HG03103 (cell line): ENCODE measurements around the gene MED15.
"Not testable (repeated sequence)": the region's sequence is repeated elsewhere in the genome, so short reads cannot be mapped to it uniquely, and the experiment has no call there.

ENCODE experiments used
- ATAC-seq: cut with Tn5 transposase; IDR thresholded peaks from one replicate; pipeline ENCODE4 v1.9.1; 2021; ENCODE audit warnings: low read depth; ENCODE audit not compliant: unreplicated experiment

MED15 gene

DNA sequence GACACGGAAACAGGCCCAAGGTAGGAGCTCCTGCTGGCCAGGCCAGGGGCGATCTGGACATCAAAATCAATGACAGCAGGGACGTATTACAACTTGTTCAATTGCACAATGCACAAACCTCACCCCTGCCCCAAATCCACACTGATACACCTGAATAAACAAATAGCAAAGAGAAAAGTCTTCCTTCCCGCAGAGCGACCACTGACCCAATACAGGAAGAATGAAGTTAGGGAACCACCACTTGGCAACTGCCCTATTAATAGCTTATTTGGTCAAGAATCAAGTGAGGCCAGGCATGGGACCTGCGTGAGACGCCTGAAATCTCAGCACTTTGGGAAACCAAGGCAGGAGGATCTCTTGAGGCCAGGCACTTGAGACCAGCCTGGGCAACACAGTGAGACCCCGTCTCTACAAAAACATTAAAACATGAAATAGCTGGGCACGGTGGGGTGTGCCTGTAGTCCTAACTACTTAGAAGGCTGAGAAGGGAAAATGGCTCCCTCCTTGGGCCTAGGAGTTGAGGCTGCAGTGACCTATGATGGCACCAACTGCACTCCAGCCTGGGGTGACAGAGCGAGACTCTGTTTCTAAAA lies 109.1 kb downstream of the MED15 start:
- no peak for ATAC-seq

DNA sequence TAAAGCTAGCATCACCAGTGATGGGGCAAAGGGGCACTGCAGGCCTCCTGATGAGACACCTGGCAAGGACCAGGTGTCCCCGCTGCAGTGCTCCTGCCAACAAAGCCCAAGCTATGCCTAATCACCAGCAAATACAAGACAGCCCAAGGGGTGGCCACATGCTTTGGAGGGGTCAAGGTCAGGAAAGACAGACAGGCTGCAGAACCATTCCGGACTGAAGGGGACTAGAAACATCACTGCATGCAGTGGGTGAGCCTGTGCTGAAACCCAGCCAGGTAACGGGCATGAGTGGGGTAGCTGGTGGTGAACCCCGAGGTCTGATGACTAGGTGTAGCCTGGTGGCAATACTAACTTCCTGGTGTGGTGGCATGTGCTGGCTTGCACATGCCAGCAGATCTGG lies 111.1 kb downstream of the MED15 start:
- ATAC-seq, result no peak

DNA sequence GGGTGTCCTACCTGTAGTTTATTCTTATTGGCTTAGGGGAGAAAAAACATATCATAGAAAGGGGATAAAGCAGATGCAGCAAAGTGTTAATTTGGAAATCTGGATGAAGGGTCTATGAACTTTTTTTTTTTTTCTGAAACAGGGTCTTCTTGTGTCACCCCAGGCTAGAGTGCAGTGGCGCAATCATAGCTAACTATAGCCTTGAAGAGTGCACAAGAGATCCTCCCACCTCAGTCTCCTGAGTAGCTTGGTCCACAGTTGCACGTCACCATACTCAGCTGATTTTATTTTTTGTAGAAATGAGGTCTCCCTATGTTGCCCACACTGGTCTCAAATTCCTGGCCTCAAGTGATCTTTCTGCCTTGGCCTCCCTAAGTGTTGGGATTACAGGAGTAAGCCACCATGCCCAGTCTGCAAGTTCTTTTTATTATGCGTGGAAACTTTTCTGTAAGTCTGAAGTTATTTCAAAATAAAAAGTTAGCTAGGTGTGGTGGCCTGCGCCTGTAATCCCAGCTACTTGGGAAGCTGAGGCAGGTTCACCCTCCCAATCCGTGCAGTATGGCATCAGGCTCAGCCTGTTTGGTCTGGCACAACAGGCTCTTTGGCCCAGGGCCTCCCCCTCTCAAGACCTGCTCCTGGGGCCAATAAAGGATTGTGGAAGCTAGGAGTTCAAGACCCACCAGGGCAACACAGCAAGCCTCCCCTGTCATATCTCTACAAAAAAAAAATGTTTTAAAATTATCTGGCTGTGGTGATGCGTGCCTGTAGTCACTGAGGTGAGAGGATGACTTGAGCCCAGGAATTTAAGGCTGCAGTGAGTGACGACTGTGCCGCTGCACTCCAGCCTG lies 111.9 kb downstream of the MED15 start:
- ATAC-seq, result no peak

DNA sequence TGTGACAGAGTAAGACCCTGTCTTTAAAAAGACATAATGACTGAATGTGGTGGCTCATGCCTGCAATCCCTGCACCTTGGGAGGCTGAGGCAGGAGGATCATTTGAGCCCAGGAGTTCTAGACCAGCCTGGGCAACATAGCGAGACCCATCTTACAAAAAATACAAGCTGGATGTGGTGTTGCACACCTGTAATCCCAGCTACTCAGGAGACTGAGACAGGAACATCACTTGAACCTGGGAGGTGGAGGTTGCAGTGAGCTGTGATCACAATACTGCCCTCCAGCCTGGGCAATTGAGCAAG lies 112.4 kb downstream of the MED15 start:
- not testable (repeated sequence) for ATAC-seq

DNA sequence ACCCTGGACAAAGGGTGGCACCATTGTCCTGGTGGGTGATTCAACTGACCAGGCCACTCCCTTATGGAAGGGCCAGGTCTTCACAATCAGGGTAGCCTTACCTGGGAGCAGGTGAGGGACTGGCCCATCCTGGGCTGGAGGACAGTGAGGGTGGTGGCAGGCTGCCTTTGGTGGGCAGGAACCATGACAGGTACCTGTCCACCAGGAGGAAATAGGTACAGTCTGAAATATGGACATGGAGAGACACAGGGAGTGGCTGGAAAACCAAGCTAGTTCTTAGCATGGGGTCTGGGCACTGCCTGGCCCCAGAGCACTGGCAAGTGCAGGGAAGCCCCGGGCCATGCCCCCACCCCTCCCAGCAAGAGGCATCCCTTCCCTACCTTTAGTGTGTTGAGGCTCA lies 113.8 kb downstream of the MED15 start:
- ATAC-seq, result no peak

DNA sequence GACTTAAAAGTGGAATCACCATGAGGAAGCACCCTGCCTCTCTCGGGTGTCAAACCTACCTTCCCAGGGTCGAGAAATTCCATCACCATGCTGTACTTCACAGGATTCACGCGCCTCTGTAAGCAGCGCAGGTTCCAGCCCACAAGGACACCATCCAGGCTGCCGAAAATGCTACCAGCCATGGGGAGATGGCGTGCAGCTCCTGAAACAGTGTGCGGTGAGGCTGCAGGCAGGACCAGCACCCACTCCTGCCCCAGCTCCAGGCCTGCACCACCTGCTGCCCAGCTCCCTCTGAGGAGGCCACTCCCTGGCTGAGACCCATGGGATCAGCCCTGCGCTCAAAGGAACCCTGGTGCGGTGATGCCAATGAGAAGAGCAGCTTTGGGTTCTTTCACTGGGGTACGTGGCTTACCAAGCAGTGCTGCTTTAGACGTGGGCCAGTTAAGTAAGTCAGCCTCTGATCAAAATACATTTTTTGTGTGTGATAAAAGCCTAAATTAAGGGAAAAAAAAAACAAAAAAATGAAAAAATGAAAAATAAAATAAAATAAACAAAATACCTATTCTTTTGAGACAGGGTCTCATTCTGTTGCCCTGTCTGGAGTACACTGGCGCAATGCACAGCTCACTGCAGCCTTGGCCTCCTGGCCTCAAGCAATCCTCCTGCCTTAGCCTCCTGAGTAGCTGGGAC lies 115.4 kb downstream of the MED15 start:
- no peak for ATAC-seq

DNA sequence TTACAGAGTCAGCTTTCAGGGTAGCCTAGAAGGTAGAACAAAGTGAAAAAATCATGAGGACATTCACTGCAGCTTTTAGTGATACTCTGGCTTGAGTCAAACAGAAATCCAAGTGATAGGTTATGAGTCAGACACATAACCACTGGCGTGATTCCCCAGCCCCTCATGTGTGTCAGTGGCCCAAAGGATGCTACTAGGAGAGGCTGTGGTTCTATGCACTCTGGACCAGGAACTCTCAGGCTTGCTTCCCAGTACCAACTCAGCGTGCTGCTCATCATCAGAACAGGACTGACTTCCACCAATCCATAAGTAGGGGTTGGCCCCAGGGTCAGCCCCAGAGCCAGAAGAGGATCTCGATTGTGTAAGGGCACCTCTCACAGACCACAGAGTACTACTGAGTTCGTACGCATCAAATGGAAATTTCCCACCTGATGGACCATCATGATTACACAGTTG lies 116.8 kb downstream of the MED15 start:
- ATAC-seq, result no peak

DNA sequence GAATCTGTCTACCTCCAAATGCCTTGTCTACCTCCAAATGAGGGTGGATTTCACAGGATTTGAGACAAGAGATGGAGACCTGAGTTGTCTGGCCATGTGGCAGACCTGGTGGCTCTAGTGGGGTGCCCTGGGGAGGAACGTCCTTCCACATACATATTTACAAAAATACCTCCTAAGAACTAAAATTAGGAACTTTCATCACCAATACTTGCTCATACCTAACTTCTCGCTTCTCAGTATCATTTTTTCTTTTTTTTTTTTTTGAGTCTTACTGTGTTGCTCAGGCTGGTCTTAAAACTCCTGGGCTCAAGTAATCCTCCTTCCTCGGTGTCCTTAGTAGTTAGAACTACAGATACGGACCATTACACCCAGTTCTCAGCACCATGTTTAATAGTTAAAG lies 117.9 kb downstream of the MED15 start:
- no peak for ATAC-seq

DNA sequence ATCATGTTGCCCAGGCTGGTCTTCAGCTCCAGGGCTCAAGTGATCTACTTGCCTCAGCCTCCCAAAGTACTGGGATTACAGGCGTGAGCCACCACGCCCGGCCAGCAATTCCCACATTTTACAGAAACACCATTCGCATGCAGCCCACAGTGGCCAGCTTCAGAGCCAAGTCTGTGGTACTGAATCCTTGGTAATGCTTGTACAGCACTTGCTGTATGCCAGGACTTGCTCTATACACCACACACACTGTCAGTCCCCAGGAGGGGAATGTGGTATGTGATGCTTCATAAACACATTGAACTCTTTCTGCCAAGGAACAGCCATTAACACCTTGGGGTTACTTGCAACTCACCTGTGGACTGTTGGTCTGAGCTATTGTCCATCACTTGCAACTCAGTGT lies 119.4 kb downstream of the MED15 start:
- ATAC-seq, result no peak

DNA sequence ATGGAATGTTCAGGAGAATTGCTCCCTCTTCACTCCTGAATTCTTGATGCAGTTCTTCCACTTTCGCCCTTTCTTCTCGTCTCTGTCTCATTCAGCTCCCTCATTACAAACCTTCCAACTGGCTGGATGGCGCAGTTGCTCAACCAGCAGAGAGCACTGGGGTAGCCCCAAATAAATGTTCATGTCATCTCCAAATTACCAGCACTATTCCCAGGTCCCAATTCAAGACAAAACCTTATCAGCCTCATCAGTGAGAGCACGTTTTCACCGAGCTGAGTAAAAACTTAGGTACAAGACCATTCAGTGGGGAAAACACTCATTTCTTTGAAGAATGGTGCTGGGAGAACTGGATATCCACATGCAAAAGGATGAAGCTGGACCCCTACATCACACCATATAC lies 120.0 kb downstream of the MED15 start:
- ATAC-seq, result no peak

DNA sequence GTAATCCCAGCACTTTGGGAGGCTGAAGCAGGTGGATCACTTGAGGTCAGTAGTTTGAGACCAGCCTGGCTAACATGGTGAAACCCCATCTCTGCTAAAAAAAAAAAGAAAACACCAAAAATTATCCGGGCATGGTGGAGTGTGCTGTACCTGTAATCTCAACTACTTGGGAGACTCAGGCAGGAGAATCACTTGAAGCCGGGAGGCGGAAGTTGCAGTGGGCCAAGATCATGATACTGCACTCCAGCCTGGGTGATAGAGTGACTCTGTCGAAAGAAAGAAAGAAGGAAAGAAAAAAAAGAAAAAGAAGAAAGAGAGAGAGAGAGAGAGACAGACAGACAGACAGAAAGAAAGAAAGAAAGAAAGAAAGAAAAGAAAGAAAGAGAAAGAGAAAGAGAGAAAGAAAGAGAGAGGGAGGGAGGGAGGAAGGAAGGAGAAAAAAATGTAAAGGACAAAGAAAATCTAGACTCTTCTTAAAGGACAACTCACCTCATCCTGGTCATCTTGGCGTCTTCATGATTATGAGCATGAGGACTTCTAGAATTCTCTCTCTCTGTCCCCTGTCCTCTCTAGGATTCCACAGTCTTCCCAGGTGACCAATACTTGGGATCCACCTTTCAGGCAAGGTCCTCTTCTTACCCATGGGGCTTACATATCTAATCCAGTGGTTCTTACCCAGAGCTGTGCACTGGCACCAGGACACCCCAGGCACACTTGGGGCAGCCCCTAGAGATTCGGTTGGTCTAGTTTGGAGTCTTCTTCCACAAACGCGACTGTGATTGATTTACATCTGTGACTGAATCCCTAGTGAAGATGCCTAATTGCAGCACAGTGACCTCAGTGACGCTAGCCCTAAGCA lies 120.9 kb downstream of the MED15 start:
- ATAC-seq, result no peak

DNA sequence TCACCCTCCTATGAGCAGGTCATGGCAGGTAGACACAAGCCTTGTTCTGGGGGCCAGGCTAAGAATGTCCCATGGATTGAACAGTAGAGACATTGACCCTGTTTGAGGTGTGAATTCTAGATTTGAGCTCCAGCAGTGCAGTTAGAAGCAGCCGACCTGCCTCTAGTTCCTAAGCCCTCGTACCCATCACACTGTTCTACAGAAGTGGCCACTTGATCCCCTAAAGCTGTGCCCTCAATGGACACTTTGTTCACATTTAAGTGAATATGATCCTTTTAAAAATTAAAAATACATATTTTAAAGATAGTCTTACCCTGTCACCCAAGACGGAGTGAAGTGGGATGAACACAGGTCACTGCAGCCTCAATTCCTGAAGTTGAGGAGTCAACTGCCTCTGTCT lies 122.0 kb downstream of the MED15 start:
- no peak for ATAC-seq

DNA sequence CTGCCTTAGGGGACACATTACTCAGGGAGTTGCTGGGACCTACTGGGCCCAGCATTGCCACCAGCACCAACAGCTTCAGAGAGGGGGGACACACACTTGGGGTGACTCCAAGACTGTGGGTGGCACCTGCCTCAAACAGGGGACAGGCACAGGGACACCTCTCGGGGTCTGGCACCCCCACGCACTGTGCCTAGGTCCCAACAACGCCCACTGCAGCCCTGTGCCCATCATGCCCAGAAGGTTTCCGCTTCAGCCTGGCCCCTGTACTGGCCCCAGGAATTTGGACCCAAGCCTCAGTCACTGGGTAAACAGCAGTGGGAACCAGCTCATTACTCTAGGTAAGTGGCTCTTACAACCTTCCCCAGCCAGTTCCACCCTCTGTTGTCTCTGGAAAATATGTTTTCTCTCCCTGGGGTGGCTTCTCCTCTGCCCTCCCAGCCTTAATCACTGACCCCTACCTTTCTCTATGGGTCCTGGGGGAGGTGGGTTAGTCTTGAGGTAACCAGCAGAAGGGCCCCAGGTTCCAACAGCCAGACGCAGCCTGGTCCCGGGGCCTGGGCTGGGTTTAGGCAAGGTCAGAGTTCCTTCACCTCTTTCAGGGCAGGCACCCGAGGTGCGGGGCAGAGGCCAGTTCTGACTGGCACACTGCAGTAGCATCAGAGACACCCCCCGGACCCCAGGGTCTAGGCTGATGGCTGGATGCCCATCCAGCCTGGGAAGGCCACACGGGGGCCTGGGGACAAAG lies 123.6 kb downstream of the MED15 start:
- ATAC-seq, result no peak

DNA sequence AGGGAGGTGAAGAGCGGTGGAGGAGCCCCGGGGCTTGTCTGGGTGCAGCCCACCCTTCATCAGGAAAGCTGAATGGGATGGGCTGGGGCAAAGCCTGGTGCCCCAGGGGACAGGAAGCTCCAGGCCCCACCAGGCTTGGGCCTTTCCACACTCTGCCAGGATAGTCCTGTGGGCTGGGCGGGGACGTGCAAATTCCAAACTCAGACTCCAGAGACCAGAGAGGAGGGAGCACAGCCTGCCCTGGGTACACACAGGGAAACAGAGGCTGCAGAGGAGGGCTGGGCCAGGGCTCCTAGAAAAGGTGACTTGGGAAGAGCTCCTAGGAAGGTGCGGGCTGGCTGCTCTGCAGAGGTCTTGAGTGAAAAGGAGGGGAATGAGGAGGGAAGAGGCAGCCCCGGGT lies 124.7 kb downstream of the MED15 start:
- no peak for ATAC-seq

DNA sequence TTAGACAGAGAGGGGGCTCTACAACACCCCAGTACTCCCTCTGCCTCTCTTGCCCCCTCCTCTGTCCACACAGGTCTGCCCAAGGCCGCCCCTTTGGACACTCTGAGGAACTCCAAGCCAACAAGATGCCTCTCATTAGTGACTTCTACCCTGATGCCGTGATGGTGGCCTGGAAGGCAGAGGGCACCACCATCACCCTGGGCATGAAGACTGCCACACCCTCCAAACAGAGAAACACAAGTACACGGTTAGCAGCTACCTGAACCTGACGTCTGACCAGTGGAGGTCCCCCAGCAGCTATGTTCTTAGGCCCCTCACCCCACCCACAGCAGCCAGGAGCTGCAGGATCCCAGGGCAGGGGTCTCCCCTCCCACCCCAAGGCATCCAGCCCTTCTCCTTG lies 125.1 kb downstream of the MED15 start:
- no peak for ATAC-seq

DNA sequence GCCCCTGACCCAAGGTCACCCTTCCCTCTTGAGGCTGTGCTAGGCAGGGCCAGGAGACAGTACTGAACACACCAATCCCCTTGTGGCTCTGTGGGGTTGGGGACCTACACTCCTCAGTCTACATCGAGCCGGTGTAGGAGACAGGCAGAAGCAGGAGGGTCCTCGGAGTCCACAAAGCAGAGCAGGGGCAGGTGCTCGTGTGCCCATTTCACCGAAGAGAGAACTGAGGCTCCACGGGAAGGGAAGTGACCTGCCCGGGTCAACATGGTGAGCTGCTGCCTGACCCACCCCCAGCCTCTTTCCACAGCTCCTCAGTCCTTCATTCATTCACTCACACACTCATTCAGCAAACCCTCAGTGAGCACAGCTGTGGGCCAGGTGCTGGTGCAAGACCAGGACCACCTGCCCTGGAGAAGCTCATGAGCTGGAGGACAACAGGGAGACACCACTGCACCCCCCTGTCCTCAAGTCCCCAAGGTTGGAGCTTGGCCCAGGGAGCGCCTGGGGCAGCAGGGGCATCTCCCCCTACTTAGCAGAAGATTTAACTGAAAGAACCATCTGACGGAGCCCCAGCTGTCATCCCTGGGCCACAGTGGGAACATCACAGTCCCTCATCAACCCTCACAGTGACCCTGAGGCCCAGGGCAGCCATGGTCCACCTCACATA lies 127.3 kb downstream of the MED15 start:
- no peak for ATAC-seq

DNA sequence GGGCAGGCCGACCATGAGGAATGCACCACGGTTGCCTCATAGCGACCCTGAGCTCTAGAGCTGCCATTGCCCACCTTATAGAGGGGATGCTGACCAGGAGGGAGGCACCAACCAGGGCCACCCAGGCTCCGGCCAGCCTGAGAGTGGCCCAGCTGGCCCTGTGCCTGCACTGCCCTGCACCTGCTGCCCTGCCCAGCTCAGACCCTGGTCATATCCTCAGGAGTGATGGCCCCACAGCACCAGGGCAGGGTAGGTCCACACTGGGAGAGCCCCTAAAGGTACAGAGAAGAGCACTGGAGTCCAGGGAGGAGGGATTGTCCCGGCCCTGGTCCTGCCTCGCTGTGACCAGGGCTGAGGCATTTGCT lies 127.8 kb downstream of the MED15 start:
- ATAC-seq, result no peak

DNA sequence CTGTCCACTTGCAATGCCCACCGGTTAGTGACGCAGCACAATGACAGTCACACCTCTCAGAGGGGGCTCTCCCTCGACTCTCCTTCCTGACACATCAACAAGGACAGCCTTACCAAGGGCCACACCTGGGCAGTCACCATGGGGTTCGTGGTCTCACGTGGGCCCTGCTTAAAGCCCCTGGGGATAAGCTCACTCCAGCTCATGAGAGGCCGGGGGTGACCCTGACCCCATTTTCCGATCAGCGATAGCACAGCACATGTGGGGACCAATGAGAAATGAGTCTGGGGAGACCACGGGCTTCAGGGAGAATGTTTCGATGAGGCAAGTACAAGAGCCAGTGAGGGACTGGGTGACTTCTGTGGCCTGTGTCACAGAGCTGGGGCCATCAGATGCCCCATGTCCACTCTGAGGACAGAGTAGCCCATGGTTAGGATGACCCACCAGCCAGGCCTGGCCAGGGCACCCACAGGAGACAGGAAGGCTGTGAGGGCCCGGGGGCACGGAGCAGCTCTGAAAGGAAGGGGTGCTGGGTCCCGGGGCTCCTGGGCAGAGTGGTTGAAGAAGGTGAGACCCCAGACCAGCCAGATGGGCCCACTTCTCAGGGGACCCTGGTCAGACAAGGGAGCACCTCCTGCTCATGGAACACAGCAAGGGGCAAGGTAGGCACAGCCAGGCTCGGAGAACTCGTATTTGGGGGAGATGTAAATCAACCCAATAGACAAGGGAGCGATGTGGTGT lies 128.8 kb downstream of the MED15 start:
- ATAC-seq, result no peak

DNA sequence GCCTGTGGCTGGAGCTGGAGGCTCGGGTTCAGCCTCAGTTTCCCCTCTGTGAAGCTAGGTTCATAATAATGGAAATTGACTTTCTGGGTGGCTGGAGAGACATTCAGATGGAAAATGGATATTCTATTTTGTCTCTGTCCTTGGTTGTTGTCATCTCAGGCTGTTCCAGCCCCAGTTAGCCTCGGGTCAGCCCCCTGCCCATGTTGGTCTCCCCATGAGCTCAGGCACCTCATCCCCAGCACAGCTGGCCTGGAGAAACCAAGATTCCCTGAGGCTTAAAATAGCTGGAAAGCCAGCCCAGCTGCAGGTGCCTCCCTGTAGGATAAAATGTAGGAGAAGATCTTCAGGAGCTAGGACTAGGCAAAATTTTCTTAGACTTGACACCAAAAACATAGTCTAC lies 129.5 kb downstream of the MED15 start:
- no peak for ATAC-seq
